IPS DF 19.7 (cell line): ENCODE measurements around the gene TTC14.
"Not testable (repeated sequence)": the region's sequence is repeated elsewhere in the genome, so short reads cannot be mapped to it uniquely, and the experiment has no call there.

Experiments
- DNase-seq: peaks from one replicate; pipeline ENCODE4 v3.0.0-alpha.2; 2013; ENCODE audit warnings: low read depth, low spot score

The TTC14 gene, protein sequence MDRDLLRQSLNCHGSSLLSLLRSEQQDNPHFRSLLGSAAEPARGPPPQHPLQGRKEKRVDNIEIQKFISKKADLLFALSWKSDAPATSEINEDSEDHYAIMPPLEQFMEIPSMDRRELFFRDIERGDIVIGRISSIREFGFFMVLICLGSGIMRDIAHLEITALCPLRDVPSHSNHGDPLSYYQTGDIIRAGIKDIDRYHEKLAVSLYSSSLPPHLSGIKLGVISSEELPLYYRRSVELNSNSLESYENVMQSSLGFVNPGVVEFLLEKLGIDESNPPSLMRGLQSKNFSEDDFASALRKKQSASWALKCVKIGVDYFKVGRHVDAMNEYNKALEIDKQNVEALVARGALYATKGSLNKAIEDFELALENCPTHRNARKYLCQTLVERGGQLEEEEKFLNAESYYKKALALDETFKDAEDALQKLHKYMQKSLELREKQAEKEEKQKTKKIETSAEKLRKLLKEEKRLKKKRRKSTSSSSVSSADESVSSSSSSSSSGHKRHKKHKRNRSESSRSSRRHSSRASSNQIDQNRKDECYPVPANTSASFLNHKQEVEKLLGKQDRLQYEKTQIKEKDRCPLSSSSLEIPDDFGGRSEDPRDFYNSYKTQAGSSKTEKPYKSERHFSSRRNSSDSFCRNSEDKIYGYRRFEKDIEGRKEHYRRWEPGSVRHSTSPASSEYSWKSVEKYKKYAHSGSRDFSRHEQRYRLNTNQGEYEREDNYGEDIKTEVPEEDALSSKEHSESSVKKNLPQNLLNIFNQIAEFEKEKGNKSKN

DNA sequence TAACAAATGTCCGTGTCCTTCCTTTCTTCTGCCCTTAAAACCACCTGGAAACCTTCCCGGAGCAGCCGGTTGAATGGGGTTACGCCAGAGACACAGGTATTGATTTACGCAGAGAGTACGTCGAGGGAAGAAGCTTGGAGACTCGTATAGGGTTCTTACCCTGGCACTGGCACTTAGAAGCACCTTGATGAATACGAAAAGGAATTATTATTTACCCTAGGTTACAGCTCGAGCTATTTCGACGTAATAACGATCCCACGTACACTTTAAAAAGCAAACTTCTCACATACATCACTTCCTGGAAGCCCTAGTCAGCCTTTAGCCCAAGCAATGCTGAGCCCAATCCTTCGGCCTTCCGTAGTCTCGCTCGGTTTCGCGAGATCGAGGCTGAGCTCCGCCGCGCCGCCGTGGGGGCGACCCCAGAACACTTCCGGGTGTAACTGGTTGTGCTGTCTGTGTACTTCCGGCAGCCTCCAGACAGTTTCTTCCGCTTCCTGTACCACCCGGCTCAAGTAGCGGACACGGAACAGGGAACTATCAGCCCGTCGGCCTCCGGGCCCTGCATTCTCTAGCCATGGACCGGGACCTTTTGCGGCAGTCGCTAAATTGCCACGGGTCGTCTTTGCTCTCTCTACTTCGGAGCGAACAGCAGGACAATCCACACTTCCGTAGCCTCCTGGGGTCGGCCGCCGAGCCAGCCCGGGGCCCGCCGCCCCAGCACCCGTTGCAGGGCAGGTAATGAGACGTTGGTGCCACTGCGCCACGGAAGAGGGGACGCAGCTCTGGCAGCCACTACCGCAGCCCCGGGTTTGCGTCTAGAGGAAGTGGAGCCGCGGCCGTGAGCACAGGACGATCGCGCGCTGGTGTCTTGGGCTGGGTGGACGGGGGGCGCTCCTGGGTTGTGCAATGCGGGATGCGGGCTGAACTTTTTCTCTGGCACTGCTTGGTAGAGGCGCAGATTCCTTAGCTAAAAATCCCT is at the start of gene TTC14:
Gene TTC14 (plus strand): TSS at position 476 of the 979 bp plus-strand sequence. CDS start 99 bp downstream, at position 575.
- peak; percentile 91 for DNase-seq

DNA sequence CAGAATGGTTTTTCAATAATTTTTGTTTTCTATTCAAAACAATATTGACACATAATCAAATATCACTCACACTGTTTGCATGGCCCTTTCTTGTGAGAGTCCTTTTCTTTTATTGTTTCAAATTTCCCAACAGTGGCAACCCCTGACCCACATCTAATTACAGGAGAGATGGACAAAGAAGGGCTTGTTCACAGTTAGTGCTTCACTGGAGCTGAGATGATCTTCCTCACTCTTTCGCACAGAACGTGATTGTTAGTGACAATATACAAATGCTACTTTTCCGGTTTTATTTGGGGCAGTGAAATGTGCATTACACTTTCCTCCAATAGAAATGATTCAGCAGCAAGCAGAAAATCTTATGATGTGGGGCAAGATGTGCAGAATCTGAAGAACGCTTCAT is 38.6 kb upstream of the TTC14 start:
- DNase-seq = no peak

DNA sequence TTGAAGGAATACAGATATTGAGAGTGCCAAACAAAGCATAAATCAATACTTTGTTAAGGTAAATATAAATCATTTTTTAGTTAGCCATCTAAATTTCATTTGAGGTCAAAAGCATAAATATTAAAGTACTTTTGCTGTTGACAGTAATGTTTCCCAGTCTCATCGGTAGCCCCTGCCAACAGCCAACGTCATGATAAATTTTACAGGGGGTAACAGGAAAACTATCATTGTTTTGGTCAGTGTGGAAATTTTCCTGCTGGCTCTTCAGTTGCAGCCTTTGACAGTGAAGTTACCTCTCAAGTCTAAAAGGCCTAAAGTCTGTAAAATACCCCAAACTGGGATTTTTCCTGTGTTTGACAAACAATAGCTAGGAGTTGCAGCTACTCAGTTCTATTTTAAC is 37.3 kb upstream of the TTC14 start:
- no peak for DNase-seq

DNA sequence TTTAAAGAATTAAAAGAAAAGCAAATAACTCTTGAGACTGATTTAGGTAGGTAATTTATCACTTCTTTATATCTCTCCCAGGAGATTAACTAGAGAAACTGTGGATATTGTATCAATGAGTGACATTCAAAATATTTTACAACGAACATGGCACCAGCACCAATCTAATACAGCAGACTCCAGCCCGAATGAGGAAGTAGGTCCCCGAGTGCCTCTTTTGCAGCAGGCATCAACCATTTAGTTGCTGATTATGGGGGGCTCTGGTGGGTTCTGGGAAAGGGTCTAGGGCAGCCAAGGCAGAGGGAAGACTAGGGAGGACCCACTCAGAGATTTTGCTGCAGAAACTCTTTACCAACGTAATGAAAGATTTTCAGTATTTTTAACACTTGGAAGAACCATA is 31.7 kb upstream of the TTC14 start:
- DNase-seq = no peak

DNA sequence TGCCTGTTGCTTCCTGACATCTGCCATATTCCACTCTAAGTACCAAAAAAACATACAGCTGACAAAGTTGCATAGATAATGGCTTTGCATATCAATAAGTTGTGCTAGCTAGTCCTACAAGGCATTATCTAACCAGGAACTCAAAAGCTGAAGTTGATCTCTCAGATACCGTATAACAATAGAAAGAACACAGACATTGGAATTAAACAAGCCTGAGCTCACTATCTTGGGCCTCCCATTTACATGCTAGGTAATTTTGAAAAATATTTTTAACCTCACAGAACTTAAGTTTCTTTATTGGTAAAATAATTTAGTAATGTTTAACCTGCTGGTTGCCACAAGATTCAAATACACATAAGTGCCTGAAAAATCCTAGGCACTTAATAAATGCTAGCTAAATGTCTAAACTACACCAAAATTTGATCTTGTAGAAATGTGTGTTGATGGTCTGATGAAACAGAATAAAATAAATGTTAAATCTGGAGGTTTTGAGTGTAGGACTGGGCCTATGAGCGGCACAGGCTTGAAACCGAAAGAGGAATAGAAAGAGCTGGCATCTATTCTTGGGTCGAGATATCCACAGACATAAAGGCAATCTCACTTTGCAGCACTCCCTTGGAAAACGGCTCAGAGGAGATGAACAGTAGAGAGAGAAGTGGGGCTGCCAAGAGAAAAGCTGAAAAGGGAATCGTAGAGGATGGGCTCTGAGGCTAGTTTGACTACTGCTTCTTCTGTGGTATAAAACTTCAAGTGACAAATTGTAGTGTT is 29.9 kb upstream of the TTC14 start:
- DNase-seq = no peak

DNA sequence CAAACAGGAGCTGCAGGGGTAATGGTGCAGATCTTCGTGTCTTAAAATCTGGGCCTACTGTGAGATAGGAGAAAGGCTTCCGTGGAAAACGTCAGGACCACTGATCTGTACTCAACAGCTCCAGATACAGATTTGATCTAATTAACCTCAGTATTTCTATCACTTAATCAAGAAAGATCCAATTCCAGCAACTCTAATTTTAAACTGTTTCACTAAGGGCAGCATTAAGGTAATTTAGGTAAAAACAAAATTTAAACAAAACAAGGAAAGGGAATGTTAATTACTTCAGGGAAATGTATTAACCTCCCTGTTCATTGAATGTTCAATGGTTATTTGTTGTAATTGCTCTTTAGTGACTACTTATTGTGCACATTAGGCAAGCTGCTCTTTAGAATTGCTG is 26.4 kb upstream of the TTC14 start:
- no peak for DNase-seq

DNA sequence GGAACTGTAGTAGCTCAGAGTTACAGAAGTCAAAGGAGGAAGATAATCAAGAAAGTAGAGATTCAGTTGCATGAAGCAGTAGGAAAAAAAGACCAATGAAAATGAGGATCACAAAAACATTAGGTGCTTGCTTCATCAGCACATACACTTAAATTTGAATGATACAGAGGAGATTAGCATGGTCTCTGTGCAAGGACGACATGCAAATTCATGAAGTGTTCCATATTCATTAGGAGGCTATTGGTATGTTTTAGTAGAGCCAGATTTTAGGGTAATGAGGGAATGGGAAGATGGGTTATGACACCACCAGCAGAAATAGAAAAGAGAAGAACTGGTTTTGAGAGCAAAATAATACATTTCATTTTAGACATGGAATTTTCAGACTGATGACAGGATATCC is 21.0 kb upstream of the TTC14 start:
- DNase-seq = no peak

DNA sequence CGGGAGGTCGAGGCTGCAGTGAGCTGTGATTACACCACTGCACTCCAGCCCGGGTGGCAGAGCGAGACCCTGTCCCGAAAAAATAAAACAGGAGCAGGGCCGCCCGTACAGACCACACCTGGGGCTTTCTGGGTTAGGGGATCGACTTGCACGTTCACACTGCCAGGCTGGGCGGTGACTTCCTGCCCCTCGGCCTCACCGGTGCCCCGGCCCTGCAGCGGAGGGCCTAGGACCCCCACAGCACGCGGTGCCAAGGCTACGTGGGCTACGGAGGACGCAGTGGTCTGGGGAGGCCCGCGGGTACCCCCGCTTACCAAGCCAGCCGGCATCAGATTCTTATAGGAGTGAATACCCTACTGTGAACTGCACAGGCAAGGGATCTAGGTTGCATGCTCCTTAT is 11.6 kb upstream of the TTC14 start:
- DNase-seq = no peak

DNA sequence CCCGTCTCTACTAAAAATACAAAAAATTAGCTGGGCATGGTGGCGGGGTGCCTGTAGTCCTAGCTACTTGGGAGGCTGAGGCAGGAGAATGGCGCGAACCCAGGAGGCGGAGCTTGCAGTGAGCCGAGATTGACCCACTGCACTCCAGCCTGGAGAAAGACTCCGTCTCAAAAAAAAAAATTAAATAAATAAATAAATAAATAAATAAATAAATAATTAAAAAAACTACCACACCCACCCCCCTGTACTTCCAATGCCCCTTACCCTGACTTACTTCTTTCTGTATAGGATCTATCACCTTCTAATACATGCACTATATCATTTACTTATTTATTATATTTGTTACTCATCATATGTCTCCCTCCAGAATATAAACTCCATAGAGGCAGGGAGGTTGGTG is 8.3 kb upstream of the TTC14 start:
- not testable (repeated sequence) for DNase-seq

DNA sequence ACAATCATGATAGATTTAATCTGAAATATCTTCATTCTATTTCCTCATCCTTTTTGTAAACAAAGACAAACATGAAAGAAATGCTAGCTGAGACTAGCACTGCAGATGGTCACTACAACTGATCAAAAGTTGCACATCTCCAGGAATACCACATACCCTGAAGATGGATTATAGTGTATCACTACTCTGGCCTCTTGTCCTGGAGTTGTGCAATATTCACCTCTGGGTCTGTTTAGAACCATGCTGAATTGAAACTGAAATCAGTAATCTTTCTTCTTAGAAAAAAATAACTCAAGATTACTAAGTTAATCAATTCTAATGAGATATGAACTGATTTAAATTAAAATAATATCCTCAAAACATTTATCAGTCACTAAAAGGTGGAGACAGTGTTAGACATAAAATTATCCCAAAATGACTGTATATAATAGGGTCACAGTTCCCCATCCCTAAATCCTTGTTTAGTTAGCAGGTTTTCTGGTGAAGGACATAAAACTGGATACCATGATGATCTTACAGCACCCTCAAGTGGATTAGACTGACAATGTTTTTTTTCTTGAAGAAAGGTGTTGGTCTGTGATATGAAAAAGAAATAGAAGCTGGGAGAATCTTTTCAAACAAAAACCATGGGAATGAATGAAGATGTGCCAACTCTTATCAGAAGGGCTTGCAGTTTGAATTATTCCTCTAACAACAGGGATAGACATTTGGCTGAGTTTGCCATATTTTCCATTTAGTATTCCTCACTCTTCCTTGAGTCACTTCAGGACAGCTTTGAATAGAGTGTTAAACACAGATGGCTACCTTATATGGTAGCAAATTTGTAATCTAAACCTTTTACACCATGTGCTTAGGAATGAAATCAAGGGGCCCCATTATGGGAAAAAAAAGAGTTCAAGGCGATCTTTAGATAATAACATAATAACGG is 7.1 kb upstream of the TTC14 start:
- no peak for DNase-seq

DNA sequence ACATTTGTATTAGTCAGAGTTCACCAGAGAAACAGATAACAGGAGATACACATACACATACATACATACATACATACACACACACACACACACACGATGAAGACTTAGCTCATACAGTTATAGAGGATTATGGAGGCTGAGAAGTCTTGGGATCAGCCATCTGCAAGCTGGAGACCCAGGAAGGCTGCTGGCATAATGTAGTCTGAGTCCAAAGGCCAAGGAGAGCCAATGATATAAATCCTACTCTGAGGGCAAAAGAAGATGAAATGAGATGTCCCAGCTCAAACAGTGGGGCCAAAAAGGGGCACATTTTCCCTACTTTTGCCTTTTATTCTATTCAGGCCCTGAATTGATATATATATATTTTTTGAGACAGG is 6.4 kb upstream of the TTC14 start:
- DNase-seq = no peak

DNA sequence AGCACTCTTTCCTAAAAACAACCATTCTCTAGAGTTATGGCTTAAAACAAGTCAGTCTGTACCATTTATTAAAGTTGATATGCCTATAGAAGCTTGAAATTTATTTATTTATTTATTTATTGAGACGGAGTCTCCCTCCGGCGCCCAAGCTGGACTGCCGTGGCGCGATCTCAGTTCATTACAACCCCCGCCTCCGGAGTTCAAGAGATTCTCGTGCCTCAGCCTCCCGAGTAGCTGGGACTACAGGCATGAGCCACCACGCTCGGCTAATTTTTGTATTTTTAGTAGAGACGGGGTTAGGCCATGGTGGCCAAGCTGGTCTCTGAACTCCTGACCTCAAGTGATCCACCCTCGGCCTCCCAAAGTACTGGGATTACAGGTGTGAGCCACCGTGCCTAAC is 1.5 kb upstream of the TTC14 start:
- DNase-seq = no peak

DNA sequence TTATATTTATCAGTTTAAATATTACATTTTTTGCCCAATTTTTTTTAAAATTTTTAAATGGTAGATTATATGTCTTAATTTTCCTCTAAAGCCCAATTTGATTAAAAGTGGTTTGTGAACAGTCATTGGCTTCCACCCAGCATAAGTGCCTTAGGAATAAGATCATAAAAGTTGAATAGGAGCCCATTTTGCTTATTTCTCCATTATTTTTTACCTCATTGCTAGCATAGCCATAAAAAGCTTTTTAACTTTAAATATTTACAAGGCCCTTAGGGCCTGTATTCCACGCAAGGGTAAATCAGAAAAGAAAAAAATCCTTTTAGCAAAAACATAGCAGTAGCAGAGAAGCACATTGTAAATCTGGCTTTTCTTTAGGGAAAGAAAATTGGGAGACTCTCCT is 9.0 kb downstream of the TTC14 start:
- DNase-seq = no peak

DNA sequence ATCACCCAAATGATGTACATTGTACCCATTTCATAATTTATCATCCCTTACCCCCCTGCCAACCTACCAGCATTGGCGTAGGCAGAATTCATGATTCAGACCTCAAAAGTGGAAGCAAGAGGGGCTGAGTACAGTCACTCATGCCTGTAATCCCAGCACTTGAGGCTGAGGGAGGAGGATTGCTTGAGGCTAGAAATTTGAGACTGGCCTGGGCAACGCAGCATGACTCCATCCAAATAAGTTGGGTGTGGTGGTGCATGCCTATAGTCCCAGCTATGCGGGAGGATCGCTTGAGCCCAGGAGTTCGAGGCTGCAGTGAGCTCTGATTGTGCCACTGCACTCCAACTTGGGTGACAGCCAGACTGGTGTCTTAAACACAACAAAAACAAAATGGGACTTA is 10.4 kb downstream of the TTC14 start:
- DNase-seq = no peak

DNA sequence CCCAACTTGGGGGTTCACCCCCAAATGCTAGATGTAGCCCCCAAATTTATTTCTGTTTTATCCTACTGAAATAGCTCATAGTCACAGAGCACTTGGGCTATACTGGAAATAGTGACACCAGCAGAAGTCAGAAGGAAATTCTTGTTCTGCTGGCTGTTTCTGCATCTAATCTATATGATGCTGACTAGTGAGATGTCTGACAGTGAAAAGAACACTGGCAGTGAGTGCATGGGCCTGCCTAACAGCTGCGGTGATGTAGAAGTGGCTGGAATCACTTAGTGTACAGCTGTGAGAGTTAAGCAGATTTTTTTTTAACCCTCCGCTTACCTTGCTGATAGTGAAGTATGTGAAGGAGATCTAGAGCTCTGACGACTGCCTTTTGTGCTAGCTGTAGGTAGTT is 14.0 kb downstream of the TTC14 start:
- no peak for DNase-seq

DNA sequence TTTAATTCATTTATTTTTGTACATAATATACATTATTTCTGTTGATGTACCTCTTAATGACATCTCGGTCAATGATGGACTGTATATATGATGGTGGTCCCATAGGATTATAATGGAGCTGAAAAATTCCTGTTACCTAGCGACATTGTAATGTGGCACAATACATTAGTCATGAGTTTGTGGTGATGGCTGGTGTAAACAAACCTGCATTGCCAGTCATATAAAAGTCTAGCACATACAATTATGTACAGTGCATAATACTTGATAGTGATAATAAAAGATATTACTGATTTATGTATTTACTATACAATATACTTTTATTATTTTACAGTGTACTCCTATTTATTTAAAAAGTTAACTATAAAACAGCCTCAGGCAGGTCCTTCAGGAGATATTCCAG is 15.1 kb downstream of the TTC14 start:
- DNase-seq = no peak

DNA sequence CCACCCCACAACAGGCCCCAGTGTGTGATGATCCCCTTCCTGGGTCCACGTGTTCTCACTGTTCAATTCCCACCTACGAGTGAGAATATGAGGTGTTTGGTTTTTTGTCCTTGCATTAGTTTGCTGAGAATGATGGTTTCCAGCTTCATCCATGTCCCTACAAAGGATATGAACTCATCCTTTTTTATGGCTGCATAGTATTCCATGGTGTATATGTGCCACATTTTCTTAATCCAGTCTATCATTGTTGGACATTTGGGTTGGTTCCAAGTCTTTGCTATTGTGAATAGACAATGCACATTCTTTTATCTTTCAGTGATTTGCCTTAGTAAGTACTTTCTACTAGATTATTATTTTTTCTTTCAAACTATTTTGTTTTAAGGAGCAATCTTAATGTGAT is 16.6 kb downstream of the TTC14 start:
- DNase-seq = not testable (repeated sequence)

DNA sequence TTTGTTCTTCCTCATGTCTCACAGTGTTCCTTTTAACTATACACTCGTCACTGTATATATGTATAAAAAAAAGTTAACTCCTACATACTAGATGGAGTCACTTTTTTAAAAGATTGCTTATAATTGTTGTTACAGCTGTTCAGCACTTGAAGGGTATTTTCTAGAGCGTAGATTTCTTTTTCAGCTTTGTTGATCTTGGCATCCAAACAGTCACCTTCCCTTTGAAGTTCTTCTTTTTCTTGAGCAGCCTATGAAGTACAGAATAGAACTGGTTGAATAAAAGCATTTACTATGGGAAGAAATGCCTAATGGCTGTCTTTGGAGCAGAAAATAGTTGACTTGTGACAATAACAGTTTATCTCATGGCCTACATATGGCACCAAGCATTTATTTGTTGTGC is 17.8 kb downstream of the TTC14 start:
- no peak for DNase-seq

DNA sequence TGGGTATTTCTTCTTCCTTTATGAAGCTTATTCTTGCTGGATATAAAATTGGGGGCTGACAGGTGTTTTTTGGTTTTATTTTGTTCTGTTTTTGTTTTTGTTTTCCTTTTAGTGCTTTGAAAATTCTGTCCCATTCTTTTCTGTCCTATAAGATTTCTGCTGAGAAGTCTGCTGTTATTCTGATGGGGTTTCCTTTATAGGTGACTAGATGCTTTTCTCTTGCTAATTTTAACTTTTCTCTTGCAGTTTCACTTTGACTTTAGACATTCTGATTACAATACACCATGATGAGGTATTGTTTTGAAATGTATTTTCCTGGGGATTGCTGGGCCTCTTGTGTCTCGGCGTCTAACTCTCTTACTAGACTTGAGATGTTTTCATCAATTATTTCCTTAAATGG is 22.8 kb downstream of the TTC14 start:
- DNase-seq = no peak

DNA sequence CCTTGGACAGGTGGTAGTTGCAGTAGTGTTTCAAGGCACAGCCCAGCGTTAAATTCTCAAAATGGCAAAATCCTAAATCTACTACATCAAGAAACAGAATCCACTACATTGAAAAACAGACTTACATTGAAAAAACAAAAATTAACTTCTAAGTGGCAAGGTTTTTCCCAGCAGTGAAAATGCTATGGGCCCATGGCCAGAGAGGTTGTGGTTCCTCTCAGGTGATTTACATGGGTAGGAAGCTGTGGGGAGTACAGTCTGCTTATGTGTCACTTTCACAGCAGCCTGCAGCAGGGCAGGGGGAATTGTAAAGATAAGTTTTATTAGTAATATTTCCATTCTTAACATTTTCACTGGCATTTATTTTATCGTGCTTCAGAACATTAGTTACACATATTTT is 24.9 kb downstream of the TTC14 start:
- DNase-seq = no peak
